GM21526 (cell line): Measurements from ENCODE around the gene LMNB1.
"Not testable (repeated sequence)": the region's sequence is repeated elsewhere in the genome, so short reads cannot be mapped to it uniquely, and the experiment has no call there.

Experiments
- ATAC-seq: cut with Tn5 transposase; IDR thresholded peaks from one replicate; pipeline ENCODE4 v1.9.1; 2021; ENCODE audit warnings: moderate library complexity; ENCODE audit not compliant: unreplicated experiment, low FRiP score

LMNB1 gene

DNA sequence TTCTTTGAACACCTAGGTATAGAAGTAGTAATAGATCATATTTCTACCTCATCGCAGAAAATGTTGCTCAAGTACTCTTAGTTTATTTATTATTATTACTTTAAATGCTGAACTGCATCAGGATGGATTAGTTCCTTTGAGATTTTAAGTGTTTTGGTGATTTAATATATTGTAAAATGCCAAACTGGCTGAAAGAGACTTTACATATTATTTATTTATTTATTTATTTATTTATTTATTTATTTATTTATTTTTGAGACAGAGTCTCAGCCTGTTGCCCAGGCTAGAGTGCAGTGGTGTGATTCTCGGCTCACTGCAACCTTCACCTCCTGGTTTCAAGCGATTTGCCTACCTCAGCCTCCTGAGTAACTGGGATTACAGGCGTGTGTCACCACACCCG, 42.3 kb downstream of the LMNB1 start:
- ATAC-seq, result no peak

GRCh38 chr5:126826619-126827215, 49.8 kb downstream of the LMNB1 start:
- no peak for ATAC-seq

GRCh38 chr5:126829098-126829497, 52.2 kb downstream of the LMNB1 start:
- no peak for ATAC-seq

- no peak for ATAC-seq
Measured at GRCh38 chr5:126830061-126830460, 53.1 kb downstream of the LMNB1 start.

GRCh38 chr5:126831156-126831555, 54.2 kb downstream of the LMNB1 start:
- no peak for ATAC-seq

GRCh38 chr5:126836778-126837177, 59.8 kb downstream of the LMNB1 start:
- no peak for ATAC-seq

- no peak for ATAC-seq
Measured at GRCh38 chr5:126837242-126837641, 60.3 kb downstream of the LMNB1 start.

DNA sequence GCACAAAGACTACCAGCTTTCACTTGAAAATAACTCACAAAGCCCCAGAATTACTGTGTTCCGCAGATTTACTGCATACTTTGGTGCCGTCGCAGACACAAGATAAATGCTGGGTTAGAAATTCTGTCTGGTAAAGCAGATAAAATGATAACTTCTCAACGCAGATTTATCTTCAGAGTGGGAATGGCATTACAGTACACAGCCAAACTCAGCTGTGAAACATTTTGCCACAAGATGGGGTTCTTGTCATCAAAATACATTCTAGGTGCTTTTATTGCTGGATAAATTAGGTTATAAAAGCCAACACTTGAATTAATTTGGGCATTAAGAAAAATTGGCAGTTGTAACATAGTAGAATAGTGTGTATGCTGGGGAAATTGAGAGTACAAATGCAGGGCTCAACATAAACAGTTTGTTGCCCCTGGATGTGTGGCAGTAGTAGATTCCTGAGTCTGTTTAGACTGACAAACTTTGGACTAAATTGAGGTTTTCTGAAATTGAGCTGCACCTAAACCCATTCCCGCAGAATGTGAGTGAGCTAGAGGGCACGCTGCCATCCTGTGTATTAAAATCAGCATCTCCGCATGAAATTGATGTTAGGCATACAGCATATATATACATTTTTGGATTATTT, 61.1 kb downstream of the LMNB1 start:
- no peak for ATAC-seq

DNA sequence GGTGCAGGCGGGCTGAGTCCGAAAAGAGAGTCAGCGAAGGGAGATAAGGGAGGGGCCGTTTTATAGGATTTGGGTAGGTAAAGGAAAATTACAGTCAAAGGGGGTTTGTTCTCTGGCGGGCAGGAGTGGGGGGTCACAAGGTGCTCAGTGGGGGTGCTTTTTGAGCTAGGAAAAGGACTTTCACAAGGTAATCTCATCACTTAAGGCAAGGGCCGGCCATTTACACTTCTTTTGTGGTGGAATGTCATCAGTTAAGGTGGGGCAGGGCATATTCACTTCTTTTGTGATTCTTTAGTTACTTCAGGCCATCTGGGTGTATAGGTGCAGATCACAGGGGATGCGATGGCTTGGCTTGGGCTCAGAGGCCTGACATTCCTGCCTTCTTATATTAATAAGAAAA, 62.5 kb downstream of the LMNB1 start:
- ATAC-seq, result not testable (repeated sequence)

DNA sequence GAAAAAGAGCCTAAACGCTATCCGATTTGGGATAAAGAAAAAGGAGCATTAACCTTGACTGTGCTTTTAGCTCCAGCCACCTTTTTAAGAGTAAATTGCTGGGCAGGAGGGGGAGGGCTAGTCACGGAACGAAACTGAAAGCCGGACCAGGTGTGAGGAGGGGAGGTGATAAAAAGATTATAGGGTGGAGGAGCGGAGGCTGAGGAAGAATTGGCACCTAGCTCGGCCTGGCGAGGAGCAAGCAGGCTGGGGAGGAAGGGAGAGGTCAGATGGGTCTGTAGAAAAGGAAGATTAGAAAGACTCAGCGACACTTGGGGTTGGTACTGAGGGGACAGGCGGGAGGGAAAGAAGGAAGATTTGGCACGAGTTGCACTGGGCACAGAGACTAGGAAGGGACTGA, 66.4 kb downstream of the LMNB1 start:
- not testable (repeated sequence) for ATAC-seq

- ATAC-seq, result peak; percentile 92
Measured at GRCh38 chr5:126845470-126846070, 68.6 kb downstream of the LMNB1 start.

- ATAC-seq, result no peak
Measured at GRCh38 chr5:126846344-126846743, 69.4 kb downstream of the LMNB1 start.

GRCh38 chr5:126846744-126847455, 70.0 kb downstream of the LMNB1 start:
- ATAC-seq, result no peak

GRCh38 chr5:126847456-126847820, 70.5 kb downstream of the LMNB1 start:
- no peak for ATAC-seq

DNA sequence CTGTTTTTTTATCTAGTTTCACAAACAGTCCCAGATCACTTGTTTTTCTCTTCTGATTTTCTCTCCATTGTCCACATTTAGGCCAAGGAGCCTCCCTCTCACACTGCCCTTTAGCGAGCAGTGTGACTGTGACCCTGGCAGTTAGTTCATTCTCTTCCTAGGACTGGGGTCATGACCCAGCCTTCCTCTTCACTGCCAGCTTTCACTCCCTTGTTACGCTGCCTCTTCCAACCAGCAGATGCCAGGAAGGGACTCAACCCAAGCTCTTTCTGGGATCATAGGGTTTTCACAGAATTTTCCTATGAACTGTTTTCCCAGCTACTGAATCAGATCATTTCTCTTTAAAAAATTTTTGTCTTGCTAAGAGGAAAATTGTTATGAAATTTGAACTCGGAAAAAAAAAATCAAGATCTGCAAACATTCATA, 70.9 kb downstream of the LMNB1 start:
- no peak for ATAC-seq

DNA sequence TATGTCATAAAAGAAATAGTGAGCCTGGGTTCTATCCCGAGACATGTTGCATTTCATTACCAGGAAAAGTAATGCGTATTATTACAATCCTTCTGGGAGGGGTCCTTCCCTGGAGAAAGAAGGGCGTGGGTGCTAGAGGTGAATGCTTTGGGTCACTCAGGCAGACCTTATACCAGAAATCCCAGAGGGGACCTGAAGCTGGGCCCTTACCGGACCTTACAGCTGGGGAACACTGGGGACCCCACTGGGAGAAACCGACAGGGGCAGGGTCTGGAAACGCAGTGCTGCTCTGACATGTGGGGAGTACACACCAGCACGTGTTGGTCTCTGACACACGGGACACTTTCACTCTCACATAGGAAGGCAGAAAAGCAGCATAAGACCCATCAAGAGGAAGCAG, 71.3 kb downstream of the LMNB1 start:
- ATAC-seq, result no peak

DNA sequence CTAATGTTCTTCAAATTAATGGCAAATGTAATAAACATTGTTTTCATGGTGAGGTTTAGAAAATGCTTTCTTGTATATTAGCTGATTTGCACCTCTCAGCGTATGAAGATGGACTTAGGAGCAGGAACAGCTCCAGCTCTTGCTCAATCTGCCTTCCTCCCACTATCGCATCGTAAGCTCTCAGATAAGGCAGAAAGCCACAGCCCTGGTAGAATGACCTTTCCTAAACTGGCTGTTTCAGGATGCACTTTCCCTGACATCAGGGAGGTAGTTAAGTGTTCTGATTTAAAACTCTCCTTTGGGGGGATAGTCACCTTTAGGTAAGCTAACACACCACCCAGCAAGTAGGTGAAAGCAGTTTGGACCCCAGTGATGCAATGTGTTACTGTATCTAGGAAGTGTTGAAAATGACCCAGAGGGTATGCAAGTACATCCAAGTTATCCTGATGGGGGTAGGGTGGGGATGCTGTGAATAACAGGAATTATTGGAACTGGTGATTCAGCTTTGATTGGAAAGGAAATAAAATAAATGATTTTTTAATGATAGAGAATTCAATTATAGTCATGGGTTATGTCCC, 72.3 kb downstream of the LMNB1 start:
- no peak for ATAC-seq

DNA sequence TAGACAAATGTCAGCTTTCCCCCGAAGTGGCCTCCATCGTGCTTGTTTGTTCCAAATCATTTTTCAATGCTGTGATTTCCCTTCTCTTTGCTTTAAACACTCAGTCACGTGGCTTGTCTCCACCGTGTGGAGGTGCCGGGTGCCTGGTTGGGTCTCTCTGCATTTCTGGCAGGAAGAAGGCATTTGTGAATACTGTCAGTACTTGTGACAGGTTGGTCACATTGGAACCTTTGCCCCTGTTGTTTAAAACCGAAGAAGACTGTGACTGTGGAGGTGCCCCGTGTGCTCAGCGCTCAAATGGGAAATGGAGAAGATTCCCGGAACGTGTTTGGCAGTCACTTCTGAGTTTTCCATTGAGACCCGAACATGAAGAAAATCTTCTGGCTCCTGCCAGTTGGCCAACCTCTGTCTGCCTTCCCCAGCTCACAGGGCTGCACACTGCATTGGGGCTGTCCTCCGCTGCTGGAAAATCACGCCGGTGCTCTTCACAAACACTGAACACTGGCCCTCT, 74.6 kb downstream of the LMNB1 start:
- no peak for ATAC-seq

DNA sequence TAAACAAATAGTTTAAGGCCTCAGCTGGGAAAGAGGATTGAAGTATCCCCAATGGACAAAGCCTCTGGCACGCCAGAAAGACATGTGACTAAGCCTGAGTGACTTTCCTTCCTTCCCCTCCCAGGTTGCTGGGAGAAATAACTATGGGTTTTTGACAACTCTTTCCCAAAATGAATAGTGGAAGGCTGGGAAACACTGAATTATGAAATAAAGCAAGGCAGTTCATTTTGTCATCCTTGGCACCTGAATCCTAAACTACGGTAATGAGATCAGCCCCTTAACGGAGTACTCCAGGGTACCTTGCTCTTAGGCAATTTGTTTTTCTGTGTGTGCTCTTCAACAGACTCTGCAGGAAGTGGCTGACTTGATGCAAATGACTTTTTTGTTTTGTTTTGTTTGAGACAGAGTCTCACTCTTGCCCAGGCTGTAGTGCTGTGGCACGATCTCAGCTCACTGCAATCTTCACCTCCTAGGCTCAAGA, 75.2 kb downstream of the LMNB1 start:
- ATAC-seq, result peak; percentile 79

- no peak for ATAC-seq
Measured at GRCh38 chr5:126852841-126853271, 75.9 kb downstream of the LMNB1 start.
